Duodenal mucosa (tissue), 2 donors: ENCODE measurements around the gene GRIP1.

Source experiments
- H3K27ac ChIP-seq: one replicate; pipeline ENCODE4 v1.7.0; 2013; ENCODE audit warnings: low read depth, low read length
- H3K27me3 ChIP-seq, 2 donors: one replicate each; pipeline ENCODE4 v1.7.0; 2013; ENCODE audit warnings: low read length in 2 of 2, control low read depth in 1 of 2; ENCODE audit not compliant: insufficient read depth in 2 of 2, control insufficient read depth in 1 of 2
- H3K36me3 ChIP-seq, 2 donors: one replicate each; pipeline ENCODE4 v1.7.0; 2013; ENCODE audit warnings: low read length in 2 of 2, control low read depth in 1 of 2; ENCODE audit not compliant: insufficient read depth in 2 of 2, control insufficient read depth in 1 of 2
- H3K4me1 ChIP-seq, 2 donors: one replicate each; pipeline ENCODE4 v1.7.0; 2013; ENCODE audit warnings: low read length in 2 of 2, control low read depth in 1 of 2; ENCODE audit not compliant: insufficient read depth in 2 of 2, control insufficient read depth in 1 of 2
- H3K4me3 ChIP-seq, 2 donors: one replicate each; pipeline ENCODE4 v1.7.0; 2013; ENCODE audit warnings: low read length in 2 of 2, low read depth in 1 of 2
- H3K9ac ChIP-seq, 2 donors: one replicate each; pipeline ENCODE4 v1.7.0; 2013; ENCODE audit warnings: low read length in 2 of 2, low read depth in 1 of 2
- H3K9me3 ChIP-seq, 2 donors: one replicate each; pipeline ENCODE4 v1.7.0; 2013; ENCODE audit warnings: low read length in 2 of 2, control low read depth in 1 of 2; ENCODE audit not compliant: control insufficient read depth in 1 of 2

Gene GRIP1

GRCh38 chr12:66589095-66589494 lies 89.8 kb downstream of the GRIP1 start:
- Histone ChIP-seq H3K27me3 (no peaks in the 10 kb centered on the region), H3K4me3 (no peak overlapping the region), H3K9me3 (no peaks in the 10 kb centered on the region), H3K27ac (no peak overlapping the region), H3K36me3 (no peaks in the 10 kb centered on the region), H3K9ac (no peak overlapping the region), H3K4me1 (no peaks in the 10 kb centered on the region)

DNA sequence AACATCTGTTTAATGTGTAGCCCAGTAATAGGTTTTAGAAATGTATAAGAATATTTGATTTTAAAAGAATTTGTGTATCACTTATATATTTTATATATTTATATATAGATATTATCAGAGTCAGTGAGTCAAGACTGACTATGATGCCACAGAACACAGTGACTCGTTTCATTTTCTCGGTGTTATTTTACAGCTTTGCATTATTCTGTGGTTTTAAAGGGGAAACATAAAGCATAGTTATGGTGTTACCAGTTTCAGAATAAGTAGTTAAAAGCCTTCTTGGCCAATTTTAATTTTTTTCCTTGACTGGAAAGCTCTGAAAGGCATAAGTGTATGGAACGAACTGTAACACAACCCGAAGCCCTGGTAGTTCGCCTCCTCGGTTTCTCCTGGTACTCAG lies 91.0 kb downstream of the GRIP1 start:
- no peaks in the 10 kb centered on the region for H3K36me3 ChIP-seq
- H3K9ac ChIP-seq, result no peak overlapping the region
- H3K27me3 ChIP-seq, result no peaks in the 10 kb centered on the region
- H3K4me3 ChIP-seq, result no peak overlapping the region
- H3K9me3 ChIP-seq, result no peaks in the 10 kb centered on the region
- no peak overlapping the region for H3K27ac ChIP-seq
- H3K4me1 ChIP-seq, result no peaks in the 10 kb centered on the region

DNA sequence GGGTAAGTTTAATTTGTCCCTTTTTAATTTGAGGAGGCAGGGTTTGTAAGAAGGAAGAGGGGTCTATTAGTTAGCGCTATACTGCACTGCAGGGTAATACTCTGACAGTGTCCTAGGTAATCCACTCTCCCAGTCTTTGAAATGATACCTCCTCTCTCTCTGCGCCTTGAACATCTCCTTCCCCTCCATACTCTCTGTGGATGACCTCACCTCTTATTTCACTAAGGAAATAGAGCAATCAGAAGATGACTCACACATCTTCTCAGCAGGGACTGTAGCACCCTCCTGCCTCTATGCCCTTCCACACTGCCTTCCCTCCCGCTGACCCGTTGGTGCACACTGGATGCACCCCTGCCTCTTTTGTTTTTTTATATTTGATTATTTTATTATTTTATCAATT lies 94.2 kb downstream of the GRIP1 start:
- H3K9ac ChIP-seq, result no peak overlapping the region
- H3K27ac ChIP-seq, result no peak overlapping the region
- no peaks in the 10 kb centered on the region for H3K9me3 ChIP-seq
- no peak overlapping the region for H3K4me3 ChIP-seq
- H3K4me1 ChIP-seq, result no peaks in the 10 kb centered on the region
- H3K36me3 ChIP-seq, result no peaks in the 10 kb centered on the region
- H3K27me3 ChIP-seq, result no peaks in the 10 kb centered on the region

GRCh38 chr12:66573605-66574004 lies 105.3 kb downstream of the GRIP1 start:
- no peaks in the 10 kb centered on the region for H3K9me3 ChIP-seq
- no peaks in the 10 kb centered on the region for H3K36me3 ChIP-seq
- no peak overlapping the region for H3K9ac ChIP-seq
- H3K4me1 ChIP-seq, result no peaks in the 10 kb centered on the region
- no peaks in the 10 kb centered on the region for H3K27me3 ChIP-seq
- no peak overlapping the region for H3K27ac ChIP-seq
- no peak overlapping the region for H3K4me3 ChIP-seq

GRCh38 chr12:66572845-66573244 lies 106.0 kb downstream of the GRIP1 start:
- Histone ChIP-seq H3K4me3 (no peak overlapping the region), H3K36me3 (no peaks in the 10 kb centered on the region), H3K27ac (no peak overlapping the region), H3K9ac (no peak overlapping the region), H3K4me1 (no peaks in the 10 kb centered on the region), H3K9me3 (no peaks in the 10 kb centered on the region), H3K27me3 (no peaks in the 10 kb centered on the region)

- H3K27ac ChIP-seq, result no peak overlapping the region
- H3K9ac ChIP-seq, result no peak overlapping the region
- no peaks in the 10 kb centered on the region for H3K9me3 ChIP-seq
- H3K27me3 ChIP-seq, result no peaks in the 10 kb centered on the region
- H3K4me1 ChIP-seq, result no peaks in the 10 kb centered on the region
- H3K36me3 ChIP-seq, result no peaks in the 10 kb centered on the region
- no peak overlapping the region for H3K4me3 ChIP-seq
Observed at GRCh38 chr12:66571361-66571915, 107.4 kb downstream of the GRIP1 start.

- no peak overlapping the region for H3K4me3 ChIP-seq
- H3K4me1 ChIP-seq, result no peaks in the 10 kb centered on the region
- no peak overlapping the region for H3K27ac ChIP-seq
- peaks cover 8 to 9% of the 10 kb centered on the region in 2 donors for H3K9me3 ChIP-seq
- H3K27me3 ChIP-seq, result no peaks in the 10 kb centered on the region
- no peak overlapping the region for H3K9ac ChIP-seq
- H3K36me3 ChIP-seq, result no peaks in the 10 kb centered on the region
Observed at GRCh38 chr12:66563220-66563619, 115.7 kb downstream of the GRIP1 start.

DNA sequence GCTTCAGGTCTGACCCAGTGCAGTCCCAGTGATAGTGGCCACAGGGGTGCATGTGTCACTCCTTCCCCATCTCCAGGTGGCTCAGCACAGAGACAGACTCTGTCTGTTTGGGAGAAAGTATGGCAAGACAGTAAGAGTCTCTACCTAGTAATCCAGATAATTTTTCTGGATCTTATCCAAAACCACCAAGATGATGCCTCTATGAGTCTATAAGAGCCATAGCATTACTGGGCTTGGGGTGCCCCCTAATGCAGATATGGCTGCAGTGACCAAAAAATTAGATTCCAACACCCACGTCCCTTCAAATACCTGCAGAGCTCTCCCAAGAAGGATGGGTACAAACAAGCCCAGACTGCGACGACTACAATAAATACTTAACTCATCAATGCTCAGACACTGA lies 123.8 kb downstream of the GRIP1 start:
- Histone ChIP-seq H3K27ac (no peak overlapping the region), H3K9me3 (peaks cover 0 to 3% of the 10 kb centered on the region in 2 donors), H3K4me3 (no peak overlapping the region), H3K36me3 (no peaks in the 10 kb centered on the region), H3K27me3 (no peaks in the 10 kb centered on the region), H3K4me1 (no peaks in the 10 kb centered on the region), H3K9ac (no peak overlapping the region)

DNA sequence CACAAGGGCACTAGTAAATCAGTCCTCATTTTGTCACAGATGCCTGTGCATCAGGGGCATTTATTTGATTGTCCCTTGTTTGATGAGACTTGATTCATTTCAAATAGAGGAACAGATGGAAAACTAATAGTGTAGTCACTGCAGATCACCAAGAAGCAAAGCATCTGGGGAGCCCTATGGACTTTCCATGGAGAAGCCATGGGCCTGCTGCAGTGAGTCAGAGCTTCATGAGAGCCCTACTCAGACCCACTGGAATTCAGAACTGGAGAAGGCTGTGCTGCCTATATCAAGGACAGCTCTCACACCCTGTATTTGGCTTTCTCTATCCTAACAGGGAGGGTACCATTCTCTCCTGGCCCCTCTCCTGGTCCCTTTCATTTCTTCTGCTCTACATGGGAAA lies 126.2 kb downstream of the GRIP1 start:
- H3K36me3 ChIP-seq, result no peaks in the 10 kb centered on the region
- H3K27ac ChIP-seq, result no peak overlapping the region
- H3K4me1 ChIP-seq, result no peaks in the 10 kb centered on the region
- no peaks in the 10 kb centered on the region for H3K9me3 ChIP-seq
- no peaks in the 10 kb centered on the region for H3K27me3 ChIP-seq
- H3K4me3 ChIP-seq, result no peak overlapping the region
- no peak overlapping the region for H3K9ac ChIP-seq

DNA sequence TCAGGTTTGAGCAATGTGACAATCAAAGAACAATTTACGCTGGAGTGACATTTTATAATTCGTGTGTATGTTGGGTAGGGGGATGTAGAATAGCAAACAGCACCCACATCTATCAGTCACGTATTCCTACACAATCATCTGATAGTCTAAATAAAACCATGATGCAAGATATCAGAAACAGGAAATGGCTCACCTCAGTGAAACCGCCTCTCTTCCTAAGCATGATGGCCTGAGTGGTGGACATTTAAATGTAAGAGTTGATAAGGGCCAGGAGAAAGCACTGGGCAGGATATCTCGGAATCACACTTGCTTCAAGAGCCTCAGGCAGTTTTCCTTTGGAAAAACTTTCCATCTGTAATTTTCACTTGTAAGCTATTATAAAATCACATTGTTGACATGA lies 128.2 kb downstream of the GRIP1 start:
- no peaks in the 10 kb centered on the region for H3K27me3 ChIP-seq
- no peak overlapping the region for H3K4me3 ChIP-seq
- no peak overlapping the region for H3K27ac ChIP-seq
- H3K9me3 ChIP-seq, result no peaks in the 10 kb centered on the region
- no peak overlapping the region for H3K9ac ChIP-seq
- no peaks in the 10 kb centered on the region for H3K36me3 ChIP-seq
- no peaks in the 10 kb centered on the region for H3K4me1 ChIP-seq

GRCh38 chr12:66549050-66549389 lies 129.9 kb downstream of the GRIP1 start:
- H3K4me3 ChIP-seq, result no peak overlapping the region
- no peaks in the 10 kb centered on the region for H3K4me1 ChIP-seq
- no peak overlapping the region for H3K27ac ChIP-seq
- no peaks in the 10 kb centered on the region for H3K27me3 ChIP-seq
- no peaks in the 10 kb centered on the region for H3K9me3 ChIP-seq
- H3K36me3 ChIP-seq, result no peaks in the 10 kb centered on the region
- H3K9ac ChIP-seq, result no peak overlapping the region
